Transverse colon (tissue), 4 donors: ENCODE results near the gene CNOT10. TPM values are rescaled to one million over a fixed set of nuclear protein-coding genes. Genes with fewer than 3 reads are reported as not detected.
"Not testable (repeated sequence)": the region's sequence is repeated elsewhere in the genome, so short reads cannot be mapped to it uniquely, and the experiment has no call there.

Experiments
- DNase-seq: peaks from one replicate; pipeline ENCODE4 v3.0.0-alpha.2; 2019
- H3K27ac ChIP-seq, 4 donors: fragments of 200-600 bp; sonication (generic); 2 replicates each; pipeline ENCODE4 v1.5.1; 2016 to 2018; ENCODE audit warnings: inconsistent platforms in 4 of 4
- H3K27me3 ChIP-seq: fragments of 200-600 bp; sonication (generic); 2 replicates; pipeline ENCODE4 v1.5.1; 2017; ENCODE audit warnings: inconsistent platforms
- H3K36me3 ChIP-seq, 4 donors: fragments of 200-600 bp; sonication (generic); 2 replicates each; pipeline ENCODE4 v1.5.1; 2017 to 2019; ENCODE audit warnings: inconsistent platforms in 4 of 4
- H3K4me1 ChIP-seq, 4 donors: fragments of 200-600 bp; sonication (generic); 2 replicates each; pipeline ENCODE4 v1.5.1; 2017 to 2020; ENCODE audit warnings: inconsistent platforms in 4 of 4
- H3K4me3 ChIP-seq, 4 donors: fragments of 200-600 bp; sonication (generic); 1 replicate in 1 of 4; 2 replicates in 3 of 4; pipeline versions ENCODE4 v1.5.1 to v1.6.1; 2017 to 2019; ENCODE audit warnings: inconsistent platforms in 4 of 4
- H3K9me3 ChIP-seq, 2 donors: fragments of 200-600 bp; sonication (generic); 2 replicates each; pipeline ENCODE4 v1.5.1; 2017 to 2019; ENCODE audit warnings: inconsistent platforms in 2 of 2
- EP300 ChIP-seq: sonication (generic); formaldehyde crosslinking; IDR thresholded peaks from one replicate; pipeline ENCODE4 v1.6.1; 2017; ENCODE audit warnings: antibody characterized with exemption, low read depth
- POLR2A ChIP-seq: fragments of 450-650 bp; IDR thresholded peaks from one replicate; pipeline ENCODE4 v1.6.1; 2016; ENCODE audit warnings: antibody characterized with exemption, mild to moderate bottlenecking, moderate library complexity
- POLR2AphosphoS5 ChIP-seq, 3 donors: sonication (generic); formaldehyde crosslinking; IDR thresholded peaks; one replicate each; pipeline ENCODE4 v1.6.1; 2016; ENCODE audit warnings: antibody characterized with exemption in 3 of 3
- WGBS, 2 donors: methylation state at CpG; one replicate each; pipeline ENCODE4 v1.1.5; 2018; ENCODE audit warnings: low coverage in 1 of 2; 5-methylcytosine and 5-hydroxymethylcytosine counted together
- in situ Hi-C, 4 donors: fragments of 200-750 bp; cut with MboI; loops; one replicate each; pipeline versions ENCODE4 v1.15.0 to v1.15.1; 2017; ENCODE audit warnings: low sequenced_read_pairs in 3 of 4, low pct_ligation_motif_present in 1 of 4, low pct_unique_long_range_greater_than_20kb in 1 of 4
- intact Hi-C: fragments of 100-400 bp; cut with DNase I; formaldehyde crosslinking; loops from one replicate; pipeline ENCODE4 v1.15.1; 2023; ENCODE audit warnings: low total_unique reads
- total RNA-seq, 4 donors: library from RNA; depleted of rRNA; stranded (reverse); fragments of >200 nt; gene quantifications; one replicate each; pipeline ENCODE4 v1.1.0, GENCODE V29; 2016
- TF ChIP-seq, protein P1 (sequence below), 5 experiments: fragments of 200-600 bp in 3 of 5; fragments of 450-650 bp in 2 of 5; sonication (generic) in 3 of 5; IDR thresholded peaks; 1 replicate in 2 of 5; 2 replicates in 3 of 5; pipeline ENCODE4 v1.5.1; 2016 to 2017; ENCODE audit warnings: antibody characterized with exemption in 5 of 5, inconsistent platforms in 3 of 5, mild to moderate bottlenecking in 2 of 5, moderate library complexity in 1 of 5

The CNOT10 gene
- total RNA-seq, 4 donors from 2014 or later = 13.8 to 34.6 (median 25.2) TPM

DNA sequence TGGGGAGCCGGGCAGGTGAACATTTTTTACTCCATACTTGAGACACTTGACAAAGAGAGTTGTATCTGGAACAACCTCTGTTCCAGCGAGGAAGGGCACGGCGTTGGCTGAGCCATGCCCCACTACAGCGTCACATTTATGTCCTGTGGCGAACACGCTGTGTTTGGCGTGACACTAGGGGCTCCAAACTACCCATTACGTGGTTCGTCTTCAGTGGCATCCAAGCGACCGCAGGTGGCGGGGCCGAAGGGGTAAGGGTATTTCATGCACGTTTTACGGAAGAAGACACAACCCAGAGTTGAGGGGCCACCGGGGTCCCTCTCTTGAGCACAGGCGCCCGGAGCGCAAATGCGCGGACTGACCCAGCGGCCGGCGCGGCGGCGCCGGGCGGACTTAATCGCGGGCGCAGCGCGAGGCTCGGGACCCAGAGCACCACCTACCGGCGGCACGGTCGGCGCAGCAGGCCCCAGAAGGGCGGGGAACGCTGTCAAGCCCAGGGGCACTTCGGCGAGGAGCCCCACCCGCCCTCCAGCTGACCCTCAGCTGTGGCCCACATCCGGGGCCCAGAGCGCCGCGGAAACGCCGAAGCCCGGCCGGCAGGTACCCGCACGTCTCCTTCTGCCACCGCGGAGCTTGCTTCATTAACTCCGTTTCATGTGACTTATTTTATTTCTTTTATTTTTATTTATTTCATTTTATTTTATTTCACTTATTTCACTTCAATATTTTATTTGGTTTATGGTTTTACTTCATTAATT, 96.4 kb downstream of the CNOT10 start:
- Histone ChIP-seq H3K36me3 (no peaks in the 10 kb centered on the region), H3K27me3 (peaks cover 10% of the 10 kb centered on the region), H3K9me3 (no peaks in the 10 kb centered on the region), H3K4me3 (peak overlapping the region; percentile 13 to 71 (median 40)), H3K27ac (peak overlapping the region in 1 of 4 donors; percentile 36), H3K4me1 (peaks cover 0 to 10% (median 4%) of the 10 kb centered on the region in 4 donors)
- TF ChIP-seq, protein P1, sequence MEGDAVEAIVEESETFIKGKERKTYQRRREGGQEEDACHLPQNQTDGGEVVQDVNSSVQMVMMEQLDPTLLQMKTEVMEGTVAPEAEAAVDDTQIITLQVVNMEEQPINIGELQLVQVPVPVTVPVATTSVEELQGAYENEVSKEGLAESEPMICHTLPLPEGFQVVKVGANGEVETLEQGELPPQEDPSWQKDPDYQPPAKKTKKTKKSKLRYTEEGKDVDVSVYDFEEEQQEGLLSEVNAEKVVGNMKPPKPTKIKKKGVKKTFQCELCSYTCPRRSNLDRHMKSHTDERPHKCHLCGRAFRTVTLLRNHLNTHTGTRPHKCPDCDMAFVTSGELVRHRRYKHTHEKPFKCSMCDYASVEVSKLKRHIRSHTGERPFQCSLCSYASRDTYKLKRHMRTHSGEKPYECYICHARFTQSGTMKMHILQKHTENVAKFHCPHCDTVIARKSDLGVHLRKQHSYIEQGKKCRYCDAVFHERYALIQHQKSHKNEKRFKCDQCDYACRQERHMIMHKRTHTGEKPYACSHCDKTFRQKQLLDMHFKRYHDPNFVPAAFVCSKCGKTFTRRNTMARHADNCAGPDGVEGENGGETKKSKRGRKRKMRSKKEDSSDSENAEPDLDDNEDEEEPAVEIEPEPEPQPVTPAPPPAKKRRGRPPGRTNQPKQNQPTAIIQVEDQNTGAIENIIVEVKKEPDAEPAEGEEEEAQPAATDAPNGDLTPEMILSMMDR (IDR thresholded peaks at IDR 0.05) = peak; percentile 42 to 86 (median 79)
- TF ChIP-seq POLR2AphosphoS5 (IDR thresholded peaks at IDR 0.05) = no peak
- TF ChIP-seq POLR2A = no peak
- no peak for TF ChIP-seq EP300
- in situ Hi-C loops = no loop called here
- intact Hi-C loops = no loop called here
- 3% methylated on average over 59 of the region's 59 CpGs; no CpG with 5 or more reads in 1 of the 2 donors for WGBS, 2 donors
- DNase-seq = peak; percentile 79

DNA sequence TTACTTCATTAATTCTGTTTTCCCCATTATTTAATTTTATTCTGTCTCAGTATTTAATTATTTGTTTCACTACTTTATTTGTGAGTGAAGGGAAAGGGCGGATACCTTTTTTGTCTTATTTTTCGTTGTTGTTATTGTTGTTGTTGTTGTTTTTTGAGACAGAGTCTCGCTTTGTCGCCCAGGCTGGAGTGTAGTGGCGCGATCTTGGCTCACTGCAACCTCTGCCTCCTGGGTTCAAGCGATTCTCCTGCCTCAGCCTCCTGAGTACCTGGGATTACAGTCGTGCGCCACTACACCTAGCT, 96.9 kb downstream of the CNOT10 start:
- in situ Hi-C loops, DNase-seq: not testable (repeated sequence)
- 91 to 94% methylated on average over 8 to 9 of the region's 9 CpGs for WGBS, 2 donors

DNA sequence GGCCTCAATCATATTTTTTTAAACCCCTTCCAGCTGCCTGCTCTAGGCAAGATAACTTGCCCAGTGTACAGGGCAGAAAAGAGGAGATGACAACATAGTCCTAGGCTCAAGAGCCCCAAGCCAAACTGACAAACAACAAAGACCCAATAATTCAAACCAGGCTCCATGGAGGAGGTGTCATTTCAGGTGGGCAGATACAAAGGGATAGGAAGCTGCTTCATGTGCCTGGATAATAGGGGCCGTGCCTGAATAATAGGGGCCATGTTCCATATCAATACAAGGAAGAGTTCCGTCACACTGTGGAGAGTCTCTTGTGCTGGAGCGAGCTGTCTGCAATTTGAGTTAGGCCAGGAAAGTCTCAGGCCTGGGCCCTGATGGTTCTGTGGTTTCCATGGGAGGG, 97.4 kb downstream of the CNOT10 start:
- H3K4me3 ChIP-seq = no peak overlapping the region
- H3K9me3 ChIP-seq = no peaks in the 10 kb centered on the region
- peaks cover 0 to 10% (median 4%) of the 10 kb centered on the region in 4 donors for H3K4me1 ChIP-seq
- no peak overlapping the region for H3K27ac ChIP-seq
- in situ Hi-C loops (no loop called here), intact Hi-C loops (no loop called here)
- H3K36me3 ChIP-seq = no peaks in the 10 kb centered on the region
- DNase-seq = no peak
- TF ChIP-seq, protein P1 (IDR thresholded peaks at IDR 0.05) = no peak
- TF ChIP-seq EP300 (no peak), POLR2A (no peak)
- H3K27me3 ChIP-seq = peaks cover 10% of the 10 kb centered on the region
- WGBS, 2 donors = 84 to 97% methylated on average over 3 of the region's 3 CpGs

More for the DNA sequence above, 96.9 kb downstream of the CNOT10 start:
- H3K36me3 ChIP-seq, H3K4me1 ChIP-seq, H3K27ac ChIP-seq, intact Hi-C loops, H3K9me3 ChIP-seq: not testable (repeated sequence)
- peaks cover 10% of the 10 kb centered on the region for H3K27me3 ChIP-seq
- H3K4me3 ChIP-seq = peak overlapping the region in 1 of 4 donors; percentile 71

DNA sequence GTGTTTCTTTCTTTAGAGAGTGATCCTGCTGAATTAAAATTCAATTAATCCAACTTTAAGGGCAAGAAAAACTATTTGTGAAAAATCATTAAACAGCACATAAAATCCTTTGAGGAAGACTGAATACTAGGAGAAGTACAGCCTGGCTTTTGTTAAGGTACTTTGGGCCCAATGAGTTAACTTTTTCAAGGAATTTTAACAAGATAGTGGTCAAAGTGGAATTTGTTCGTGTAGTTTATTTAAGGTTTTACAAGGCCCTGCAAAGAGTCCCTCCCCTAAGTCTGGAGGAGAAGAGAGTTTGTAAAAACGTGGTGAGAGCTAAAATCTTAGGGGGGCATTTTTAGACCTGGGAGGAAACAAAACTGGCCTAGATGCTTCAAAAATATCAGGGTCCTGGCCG, 106.8 kb downstream of the CNOT10 start:
- Histone ChIP-seq H3K4me3 (no peak overlapping the region), H3K36me3 (no peaks in the 10 kb centered on the region), H3K27me3 (no peaks in the 10 kb centered on the region), H3K9me3 (no peaks in the 10 kb centered on the region), H3K27ac (no peak overlapping the region), H3K4me1 (no peaks in the 10 kb centered on the region)
- DNase-seq = no peak
- intact Hi-C loops = no loop called here
- TF ChIP-seq POLR2AphosphoS5 (IDR thresholded peaks at IDR 0.05) (no peak), EP300 (no peak), POLR2A (no peak)
- TF ChIP-seq, protein P1 (IDR thresholded peaks at IDR 0.05) = no peak
- WGBS, 2 donors = 46 to 62% methylated on average over 3 of the region's 3 CpGs
- in situ Hi-C loops = no loop called here
